HG02610 (cell line): Measurements from ENCODE around the gene PIAS4.
A peak's percentile ranks its signal among the peaks of the same experiment; 100 is the strongest.

Experiments
- ATAC-seq: cut with Tn5 transposase; IDR thresholded peaks from one replicate; pipeline ENCODE4 v1.9.1; 2021; ENCODE audit warnings: mild to moderate bottlenecking, moderate library complexity; ENCODE audit not compliant: unreplicated experiment

PIAS4 gene

GRCh38 chr19:3976495-3977241 is 30.9 kb upstream of the PIAS4 start:
- no peak for ATAC-seq

- ATAC-seq = no peak
Measured at GRCh38 chr19:3977242-3978143, 30.0 kb upstream of the PIAS4 start.

DNA sequence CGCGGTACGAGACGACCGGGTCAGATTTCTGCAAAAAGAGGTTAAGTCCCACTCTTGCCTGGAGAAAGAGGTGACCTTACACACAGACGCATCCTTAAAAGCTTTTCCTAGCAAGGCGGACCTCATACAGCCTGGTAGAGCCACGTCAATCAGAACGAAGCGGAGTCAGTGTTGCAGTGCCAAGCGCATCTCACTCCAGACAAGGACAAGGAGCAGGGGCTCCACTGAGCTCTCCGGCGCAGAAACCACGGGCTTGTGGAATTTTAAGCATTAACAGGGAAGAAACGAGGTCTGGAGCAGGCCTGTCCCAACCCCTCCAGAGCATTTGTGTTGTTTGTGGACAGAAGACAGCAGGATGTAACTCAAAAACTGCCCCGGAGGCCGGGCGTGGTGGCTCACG is 29.4 kb upstream of the PIAS4 start:
- ATAC-seq = no peak

DNA sequence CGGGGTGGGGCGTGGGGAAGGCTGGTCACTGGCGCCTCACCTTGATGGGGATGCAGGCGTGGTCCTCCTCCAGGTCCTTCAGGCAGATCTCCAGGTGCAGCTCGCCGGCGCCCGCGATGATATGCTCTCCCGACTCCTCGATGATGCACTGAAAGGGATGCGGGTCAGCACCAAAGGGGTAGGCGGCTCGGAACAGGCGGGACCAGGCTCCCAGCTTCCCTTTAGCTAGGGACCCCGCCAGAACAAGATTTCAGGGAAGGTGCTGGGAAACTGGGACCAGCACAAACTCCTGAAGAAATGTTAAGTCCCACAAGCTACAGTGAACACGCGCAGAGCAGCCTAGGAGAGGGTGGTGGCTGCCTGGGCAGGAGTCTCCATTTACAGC is 28.3 kb upstream of the PIAS4 start:
- ATAC-seq = no peak

DNA sequence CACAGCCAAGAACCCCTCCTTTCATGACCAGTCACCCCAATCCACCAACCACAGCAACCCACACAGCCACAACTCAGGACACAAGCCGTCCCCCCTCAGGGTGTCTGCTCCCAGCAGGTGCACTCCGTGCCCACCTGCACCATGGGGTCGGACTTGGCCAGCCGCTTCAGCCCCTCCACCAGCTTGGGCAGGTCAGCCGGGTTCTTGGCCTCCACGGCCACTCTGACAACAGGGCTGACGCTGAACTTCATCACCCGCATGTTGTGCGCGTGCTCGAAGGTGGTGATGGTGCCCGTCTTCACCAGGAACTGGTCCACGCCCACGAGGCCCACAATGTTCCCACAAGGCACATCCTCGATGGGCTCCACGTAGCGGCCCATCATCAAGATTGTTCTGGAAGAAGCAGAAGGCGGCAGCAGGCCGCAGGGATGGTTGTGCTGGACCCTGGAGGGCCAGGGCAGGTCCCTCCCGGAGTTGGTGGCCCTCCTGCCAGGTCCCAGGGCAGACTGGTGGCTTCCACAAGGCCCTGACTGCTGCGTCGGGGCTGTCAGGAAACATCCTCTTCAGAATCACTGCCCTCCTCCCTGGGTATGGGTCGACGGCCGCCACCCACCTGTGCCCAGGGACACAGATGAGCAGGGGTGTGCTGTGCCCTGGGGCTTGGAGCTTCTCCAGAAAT is 27.7 kb upstream of the PIAS4 start:
- no peak for ATAC-seq

- ATAC-seq = no peak
Measured at GRCh38 chr19:3980353-3981251, 26.9 kb upstream of the PIAS4 start.

DNA sequence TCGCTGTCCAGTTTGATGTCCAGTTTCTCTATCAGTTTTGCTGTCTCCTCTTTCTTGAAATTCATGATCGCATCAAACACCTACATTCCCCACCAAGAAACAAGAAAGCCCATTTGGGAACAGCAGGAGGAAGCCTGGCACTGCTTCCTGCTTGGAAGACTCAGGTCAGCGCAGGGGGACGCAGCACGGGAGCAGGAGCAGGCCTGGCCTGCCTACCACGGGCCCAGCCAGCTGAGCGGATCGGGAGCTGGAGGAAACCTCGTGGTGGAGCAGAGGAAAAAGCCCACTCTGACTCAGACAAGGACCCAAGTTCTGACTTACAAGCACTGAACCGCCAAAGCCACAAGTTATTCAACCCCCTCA is 26.2 kb upstream of the PIAS4 start:
- ATAC-seq = no peak

DNA sequence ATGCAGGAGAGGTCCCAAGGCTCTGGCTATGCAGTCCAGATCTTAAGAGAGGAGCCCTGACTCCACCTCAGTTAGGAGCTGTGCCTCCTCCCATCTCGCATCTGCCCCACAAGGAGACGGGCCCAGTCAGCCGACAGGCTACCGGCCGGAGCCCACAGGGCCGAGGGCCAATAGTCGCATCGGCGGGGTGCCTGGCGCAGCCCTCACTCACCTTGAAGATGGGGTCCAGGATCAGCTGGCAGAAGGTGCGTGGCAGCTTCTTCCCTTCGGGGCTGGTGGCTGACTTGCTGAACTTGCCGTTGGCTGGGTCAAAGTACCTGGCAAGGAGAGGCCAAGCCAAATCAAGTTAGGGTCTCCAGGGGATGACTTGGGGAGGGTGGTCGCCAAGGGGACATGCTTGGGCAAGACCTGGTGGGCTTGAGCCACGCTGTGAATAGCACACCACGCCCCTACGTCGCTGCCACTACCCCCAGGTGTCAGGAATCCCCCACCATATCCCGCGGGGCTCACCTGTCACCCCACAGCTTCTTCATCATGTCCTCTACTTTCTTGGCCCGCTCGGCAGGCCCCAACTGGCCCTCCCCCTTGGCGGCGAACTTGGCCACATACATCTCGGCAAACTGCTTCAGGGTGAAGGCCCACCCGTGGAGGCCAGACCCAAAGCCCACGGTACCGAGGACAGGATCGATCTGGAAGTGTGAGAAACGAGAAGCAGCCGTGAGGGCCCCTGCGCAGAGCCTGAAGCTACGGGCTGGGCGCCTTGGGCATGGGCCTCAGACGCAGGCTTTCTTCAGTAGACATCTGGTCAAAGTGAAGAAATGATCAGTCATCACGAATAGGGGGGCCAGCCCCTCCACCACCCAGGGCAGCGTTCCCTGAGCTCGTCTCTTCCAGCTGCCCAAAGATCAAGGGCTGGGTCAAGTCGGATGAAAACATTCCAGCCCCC is 25.5 kb upstream of the PIAS4 start:
- ATAC-seq = no peak

- ATAC-seq = no peak
Measured at GRCh38 chr19:3982701-3983541, 24.6 kb upstream of the PIAS4 start.

GRCh38 chr19:3983542-3983914 is 24.0 kb upstream of the PIAS4 start:
- ATAC-seq = no peak

DNA sequence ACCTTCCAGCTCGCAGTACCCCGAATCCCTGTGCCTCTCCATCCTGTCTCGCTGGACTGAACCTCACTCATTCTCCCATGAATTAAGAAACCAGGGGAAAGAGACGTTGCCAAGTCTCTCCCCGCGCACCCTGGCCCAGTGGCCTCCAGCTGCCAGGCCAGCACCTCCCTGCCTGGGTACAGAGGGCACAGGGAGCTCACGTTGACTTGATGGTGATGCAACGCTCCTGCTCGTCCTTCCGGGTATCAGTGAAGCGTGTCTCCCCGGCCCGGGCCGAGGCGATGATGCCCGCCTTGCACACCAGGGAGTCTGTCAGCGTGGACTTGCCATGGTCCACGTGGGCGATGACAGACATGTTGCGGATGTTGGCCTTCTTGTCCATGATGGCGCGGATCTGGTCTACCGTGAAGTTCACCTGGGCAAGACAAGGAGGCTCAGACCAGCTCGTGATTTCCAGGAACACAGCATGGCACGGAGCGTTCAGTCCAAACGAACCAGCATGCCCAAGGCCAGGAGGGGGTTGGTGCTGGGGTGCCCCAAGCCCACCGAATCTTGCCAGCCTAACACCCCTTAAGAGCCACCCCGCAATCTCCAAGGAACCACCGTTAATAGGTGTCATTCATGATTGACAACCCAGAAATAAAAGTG is 23.5 kb upstream of the PIAS4 start:
- ATAC-seq = no peak

- no peak for ATAC-seq
Measured at GRCh38 chr19:3984584-3984907, 23.0 kb upstream of the PIAS4 start.

- peak; percentile 46 for ATAC-seq
Measured at GRCh38 chr19:3984908-3985642, 22.5 kb upstream of the PIAS4 start, which contains the start of gene EEF2. Gene EEF2, minus strand, starts transcription at chr19:3985463. Its CDS starts 83 bp downstream, at chr19:3985380.

DNA sequence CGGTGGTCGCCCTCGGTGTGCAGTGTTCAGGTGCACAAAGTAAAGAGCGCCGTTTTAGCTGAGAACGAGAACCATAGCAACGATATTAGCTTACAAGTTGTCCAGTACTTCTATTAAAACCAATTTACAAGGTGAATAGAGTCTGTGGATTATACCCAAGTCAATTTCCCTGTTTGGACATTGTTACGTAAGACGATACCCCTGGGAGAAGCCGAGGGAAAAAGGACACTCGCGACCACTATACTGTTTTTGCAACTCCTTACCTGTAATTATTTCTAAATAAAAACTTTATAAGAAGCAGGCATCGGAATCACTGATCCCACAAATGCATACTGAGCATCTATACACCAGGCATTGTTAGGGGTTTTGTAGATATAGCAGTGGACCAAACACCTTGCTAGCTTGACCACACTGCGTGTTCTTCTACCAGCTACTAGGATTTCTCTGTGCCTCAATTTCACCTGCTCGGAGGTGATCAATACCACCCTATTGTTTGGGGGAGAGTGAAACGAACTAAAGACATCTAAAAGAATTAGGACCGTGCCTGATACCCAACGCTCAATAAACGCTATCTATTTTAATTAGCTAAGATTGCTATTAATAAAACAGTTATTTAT is 21.8 kb upstream of the PIAS4 start:
- no peak for ATAC-seq

DNA sequence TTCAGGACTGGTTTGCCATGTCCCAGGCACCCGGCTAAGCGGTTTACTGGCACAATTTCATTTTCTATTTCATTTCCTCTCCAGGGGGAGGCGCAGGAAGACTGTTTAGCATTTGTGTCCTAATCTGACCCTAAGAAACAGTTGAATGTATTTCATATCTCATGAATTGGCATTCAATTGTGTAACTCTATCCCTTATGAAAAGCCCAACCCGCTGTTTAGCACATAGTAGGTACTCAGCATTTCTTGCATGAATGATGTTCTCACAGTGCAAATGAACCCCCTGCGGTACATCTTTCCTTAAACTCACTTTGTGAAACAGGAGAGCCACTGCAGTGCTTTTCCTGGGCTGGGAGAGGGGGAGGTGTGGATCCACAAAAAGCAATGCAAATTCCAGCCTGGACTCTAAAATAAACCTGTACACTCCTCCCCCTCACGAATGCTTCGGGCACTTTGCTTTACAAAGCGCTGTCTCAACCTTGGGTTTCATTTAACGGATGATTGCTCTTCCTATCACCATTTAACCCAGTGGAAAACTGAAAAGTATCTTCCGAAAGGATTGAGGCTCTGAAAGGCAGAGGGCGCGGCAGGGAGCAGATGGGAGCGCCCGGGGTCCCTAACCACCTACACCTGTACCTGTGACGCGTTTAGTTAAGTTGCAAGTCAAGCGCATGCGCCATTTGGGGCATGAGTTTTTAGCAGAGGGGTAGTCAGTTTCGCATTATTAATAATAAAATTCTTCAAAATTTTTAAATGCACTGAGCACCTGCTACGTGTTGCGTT is 21.1 kb upstream of the PIAS4 start:
- no peak for ATAC-seq

DNA sequence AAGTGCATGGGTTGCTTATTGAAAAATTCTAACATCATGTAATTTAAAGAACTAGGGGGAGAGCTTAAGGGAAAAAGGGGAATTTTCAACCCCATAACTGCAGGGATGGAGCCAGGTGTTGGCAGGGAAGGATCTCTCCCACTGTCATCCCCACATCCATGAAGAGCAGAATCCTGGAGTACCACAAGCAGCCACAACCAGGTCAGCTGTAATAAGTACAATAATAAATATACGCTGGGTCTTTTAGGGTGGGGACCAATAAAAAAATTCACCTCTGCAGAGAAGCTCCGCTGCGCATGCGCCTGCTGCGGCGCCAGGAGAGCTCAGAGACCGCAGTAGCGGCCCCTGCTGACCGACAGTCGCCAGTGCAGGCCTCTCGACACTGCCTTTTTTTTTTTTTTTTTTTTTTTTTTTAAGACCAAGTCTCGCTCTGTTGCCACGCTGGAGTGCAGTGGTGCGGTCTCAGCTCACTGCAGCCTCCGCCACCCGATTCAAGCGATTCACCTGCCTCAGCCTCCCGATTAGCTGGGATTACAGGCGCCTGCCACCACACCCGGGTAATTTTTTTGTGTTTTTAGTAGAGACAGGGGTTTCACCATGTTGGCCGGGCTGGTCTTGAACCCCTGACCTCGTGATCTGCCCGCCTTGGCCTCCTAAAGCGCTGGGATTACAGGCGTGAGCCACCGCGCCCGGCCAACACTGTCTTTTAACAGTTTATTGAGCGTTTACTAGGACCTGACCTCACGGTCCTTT is 19.7 kb upstream of the PIAS4 start:
- no peak for ATAC-seq
